HL-60 (cell line): Measurements from ENCODE around the gene BACE1.

ENCODE experiments used
- GABPA ChIP-seq: IDR thresholded peaks from 2 replicates; pipeline ENCODE4 v1.6.1; 2012; ENCODE audit warnings: low read depth
- POLR2AphosphoS5 ChIP-seq: IDR thresholded peaks from 2 replicates; pipeline ENCODE4 v1.6.1; 2012; ENCODE audit warnings: low read depth
- SPI1 ChIP-seq: IDR thresholded peaks from 2 replicates; pipeline ENCODE4 v1.6.1; 2012; ENCODE audit warnings: low read depth, mild to moderate bottlenecking, borderline replicate concordance
- TF ChIP-seq, protein P1 (sequence below): IDR thresholded peaks from one replicate; pipeline ENCODE4 v1.5.1; 2011; ENCODE audit warnings: low read length, control low read depth, inconsistent platforms; ENCODE audit not compliant: insufficient read depth
- TF ChIP-seq, protein P2 (sequence below): IDR thresholded peaks from 2 replicates; pipeline ENCODE4 v1.6.1; 2012; ENCODE audit warnings: low read depth; ENCODE audit not compliant: insufficient replicate concordance

DNA sequence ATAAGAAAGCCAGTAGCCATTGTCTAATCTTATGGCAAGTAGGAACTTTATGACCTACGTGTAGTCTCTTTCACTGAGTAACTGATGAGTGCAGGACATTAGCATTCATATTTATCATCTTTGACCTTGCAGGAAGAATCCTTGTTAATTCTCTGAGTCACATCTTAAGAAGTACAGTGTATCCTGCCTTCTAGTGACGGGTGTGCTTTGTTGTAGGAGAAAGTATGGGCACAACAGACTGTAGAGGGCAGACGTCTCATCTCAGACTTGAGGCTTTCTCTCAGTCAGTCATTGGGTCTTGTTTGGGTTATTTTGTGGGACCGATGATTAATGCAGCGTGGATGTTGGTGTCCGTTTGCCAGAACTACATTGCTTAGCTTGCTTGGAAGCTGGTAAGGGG, 76.8 kb downstream of the BACE1 start:
- TF ChIP-seq, protein P1, sequence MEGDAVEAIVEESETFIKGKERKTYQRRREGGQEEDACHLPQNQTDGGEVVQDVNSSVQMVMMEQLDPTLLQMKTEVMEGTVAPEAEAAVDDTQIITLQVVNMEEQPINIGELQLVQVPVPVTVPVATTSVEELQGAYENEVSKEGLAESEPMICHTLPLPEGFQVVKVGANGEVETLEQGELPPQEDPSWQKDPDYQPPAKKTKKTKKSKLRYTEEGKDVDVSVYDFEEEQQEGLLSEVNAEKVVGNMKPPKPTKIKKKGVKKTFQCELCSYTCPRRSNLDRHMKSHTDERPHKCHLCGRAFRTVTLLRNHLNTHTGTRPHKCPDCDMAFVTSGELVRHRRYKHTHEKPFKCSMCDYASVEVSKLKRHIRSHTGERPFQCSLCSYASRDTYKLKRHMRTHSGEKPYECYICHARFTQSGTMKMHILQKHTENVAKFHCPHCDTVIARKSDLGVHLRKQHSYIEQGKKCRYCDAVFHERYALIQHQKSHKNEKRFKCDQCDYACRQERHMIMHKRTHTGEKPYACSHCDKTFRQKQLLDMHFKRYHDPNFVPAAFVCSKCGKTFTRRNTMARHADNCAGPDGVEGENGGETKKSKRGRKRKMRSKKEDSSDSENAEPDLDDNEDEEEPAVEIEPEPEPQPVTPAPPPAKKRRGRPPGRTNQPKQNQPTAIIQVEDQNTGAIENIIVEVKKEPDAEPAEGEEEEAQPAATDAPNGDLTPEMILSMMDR, result no peak
- no peak for TF ChIP-seq POLR2AphosphoS5
- no peak for TF ChIP-seq GABPA
- TF ChIP-seq, protein P2, sequence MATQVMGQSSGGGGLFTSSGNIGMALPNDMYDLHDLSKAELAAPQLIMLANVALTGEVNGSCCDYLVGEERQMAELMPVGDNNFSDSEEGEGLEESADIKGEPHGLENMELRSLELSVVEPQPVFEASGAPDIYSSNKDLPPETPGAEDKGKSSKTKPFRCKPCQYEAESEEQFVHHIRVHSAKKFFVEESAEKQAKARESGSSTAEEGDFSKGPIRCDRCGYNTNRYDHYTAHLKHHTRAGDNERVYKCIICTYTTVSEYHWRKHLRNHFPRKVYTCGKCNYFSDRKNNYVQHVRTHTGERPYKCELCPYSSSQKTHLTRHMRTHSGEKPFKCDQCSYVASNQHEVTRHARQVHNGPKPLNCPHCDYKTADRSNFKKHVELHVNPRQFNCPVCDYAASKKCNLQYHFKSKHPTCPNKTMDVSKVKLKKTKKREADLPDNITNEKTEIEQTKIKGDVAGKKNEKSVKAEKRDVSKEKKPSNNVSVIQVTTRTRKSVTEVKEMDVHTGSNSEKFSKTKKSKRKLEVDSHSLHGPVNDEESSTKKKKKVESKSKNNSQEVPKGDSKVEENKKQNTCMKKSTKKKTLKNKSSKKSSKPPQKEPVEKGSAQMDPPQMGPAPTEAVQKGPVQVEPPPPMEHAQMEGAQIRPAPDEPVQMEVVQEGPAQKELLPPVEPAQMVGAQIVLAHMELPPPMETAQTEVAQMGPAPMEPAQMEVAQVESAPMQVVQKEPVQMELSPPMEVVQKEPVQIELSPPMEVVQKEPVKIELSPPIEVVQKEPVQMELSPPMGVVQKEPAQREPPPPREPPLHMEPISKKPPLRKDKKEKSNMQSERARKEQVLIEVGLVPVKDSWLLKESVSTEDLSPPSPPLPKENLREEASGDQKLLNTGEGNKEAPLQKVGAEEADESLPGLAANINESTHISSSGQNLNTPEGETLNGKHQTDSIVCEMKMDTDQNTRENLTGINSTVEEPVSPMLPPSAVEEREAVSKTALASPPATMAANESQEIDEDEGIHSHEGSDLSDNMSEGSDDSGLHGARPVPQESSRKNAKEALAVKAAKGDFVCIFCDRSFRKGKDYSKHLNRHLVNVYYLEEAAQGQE, result no peak
- no peak for TF ChIP-seq SPI1
